WTC11 (cell line): Measurements from ENCODE around the gene DYRK2. TPM values are rescaled to one million over a fixed set of nuclear protein-coding genes. Genes with fewer than 3 reads are reported as not detected.

Experiments
- ATAC-seq: fragments of 200-7000 bp; cut with Tn5 transposase; 2 replicates; pipeline ENCODE4 v1.10.0; 2021; ENCODE audit warnings: mild to moderate bottlenecking, moderate library complexity
- CTCF ChIA-PET: fragments of 300-600 bp; sonication (Branson Sonifier 250); formaldehyde crosslinking; loops from one replicate; lab custom pipeline; 2021; ENCODE audit warnings: antibody characterized with exemption; lab: Charles Lee
- POLR2A ChIA-PET: fragments of 350-600 bp; sonication (Branson Sonifier 250); formaldehyde crosslinking; loops from one replicate; lab custom pipeline; 2021; ENCODE audit warnings: antibody characterized with exemption; lab: Charles Lee
- DNase-seq: peaks from one replicate; pipeline ENCODE4 v3.0.0; 2021; ENCODE audit warnings: low spot score
- H3K27ac Mint-ChIP-seq: 2 replicates; pipeline ENCODE4 v1.8.0; 2021; ENCODE audit warnings: mixed read lengths
- H3K27me3 Mint-ChIP-seq: 2 replicates; pipeline ENCODE4 v1.8.0; 2021; ENCODE audit warnings: low read depth, mild to moderate bottlenecking, moderate library complexity, mixed read lengths
- H3K36me3 Mint-ChIP-seq: 2 replicates; pipeline ENCODE4 v1.8.0; 2021; ENCODE audit warnings: mixed read lengths
- H3K4me1 Mint-ChIP-seq: 2 replicates; pipeline ENCODE4 v1.8.0; 2022; ENCODE audit warnings: mixed read lengths
- H3K4me3 Mint-ChIP-seq: 2 replicates; pipeline ENCODE4 v1.8.0; 2021; ENCODE audit warnings: mild to moderate bottlenecking, moderate library complexity, mixed read lengths
- H3K9me3 Mint-ChIP-seq: 2 replicates; pipeline ENCODE4 v1.8.0; 2021; ENCODE audit warnings: mixed read lengths
- ATF3 ChIP-seq: sonication (generic); formaldehyde crosslinking; conservative IDR thresholded peaks from 2 replicates; pipeline ENCODE4 v1.8.1; 2022; ENCODE audit warnings: mild to moderate bottlenecking, missing genetic modification reagents
- CBFB ChIP-seq: sonication (generic); formaldehyde crosslinking; IDR thresholded peaks from 2 replicates; pipeline ENCODE4 v1.8.1; 2022; ENCODE audit warnings: mild to moderate bottlenecking, low read depth, missing genetic modification reagents
- FOXJ3 ChIP-seq: sonication (generic); formaldehyde crosslinking; IDR thresholded peaks from 2 replicates; pipeline ENCODE4 v1.9.0; 2021; ENCODE audit warnings: missing genetic modification reagents, mild to moderate bottlenecking, borderline replicate concordance
- NFATC4 ChIP-seq: fragments of 250-450 bp; sonication (Bioruptor Pico); IDR thresholded peaks from 2 replicates; pipeline ENCODE4 v1.9.0; 2021; ENCODE audit warnings: mild to moderate bottlenecking
- NR2C2 ChIP-seq: sonication (generic); formaldehyde crosslinking; IDR thresholded peaks from 2 replicates; pipeline ENCODE4 v1.8.0; 2022; ENCODE audit warnings: mild to moderate bottlenecking, missing genetic modification reagents
- PRRX2 ChIP-seq: fragments of 250-450 bp; sonication (Bioruptor Pico); IDR thresholded peaks from 2 replicates; pipeline ENCODE4 v1.8.0; 2021; ENCODE audit warnings: mild to moderate bottlenecking
- RELA ChIP-seq: sonication (generic); formaldehyde crosslinking; IDR thresholded peaks from 2 replicates; pipeline ENCODE4 v1.8.1; 2022; ENCODE audit warnings: missing genetic modification reagents, mild to moderate bottlenecking, borderline replicate concordance
- RORB ChIP-seq: fragments of 250-450 bp; sonication (Bioruptor Pico); IDR thresholded peaks from 2 replicates; pipeline ENCODE4 v1.9.0; 2021; ENCODE audit warnings: mild to moderate bottlenecking
- TEAD4 ChIP-seq: sonication (generic); formaldehyde crosslinking; IDR thresholded peaks from 2 replicates; pipeline ENCODE4 v1.8.0; 2022; ENCODE audit warnings: mild to moderate bottlenecking, missing genetic modification reagents
- USF1 ChIP-seq: sonication (generic); formaldehyde crosslinking; IDR thresholded peaks from 2 replicates; pipeline ENCODE4 v1.8.0; 2022; ENCODE audit warnings: mild to moderate bottlenecking, missing genetic modification reagents
- ZNF219 ChIP-seq: sonication (generic); formaldehyde crosslinking; IDR thresholded peaks from 2 replicates; pipeline ENCODE4 v1.8.0; 2023; ENCODE audit warnings: missing genetic modification reagents, mild to moderate bottlenecking, borderline replicate concordance
- ZNF232 ChIP-seq: sonication (generic); formaldehyde crosslinking; IDR thresholded peaks from 2 replicates; pipeline ENCODE4 v1.8.0; 2022; ENCODE audit warnings: mild to moderate bottlenecking, missing genetic modification reagents
- ZNF396 ChIP-seq: fragments of 250-450 bp; sonication (Bioruptor Pico); IDR thresholded peaks from 2 replicates; pipeline ENCODE4 v1.8.0; 2021; ENCODE audit warnings: mild to moderate bottlenecking, moderate library complexity, borderline replicate concordance
- ZNF416 ChIP-seq: fragments of 250-450 bp; sonication (Bioruptor Pico); IDR thresholded peaks from 2 replicates; pipeline ENCODE4 v1.9.0; 2021; ENCODE audit warnings: mild to moderate bottlenecking, inconsistent platforms
- ZNF423 ChIP-seq: fragments of 250-450 bp; sonication (Bioruptor Pico); IDR thresholded peaks from 2 replicates; pipeline ENCODE4 v2.1.2; 2022; ENCODE audit warnings: mild to moderate bottlenecking, moderate library complexity
- total RNA-seq: library from RNA; stranded (reverse); gene quantifications from 3 replicates; pipeline ENCODE4 v1.2.3, GENCODE V29; 2021
- TF ChIP-seq, protein P1 (sequence below): sonication (generic); formaldehyde crosslinking; IDR thresholded peaks from 2 replicates; pipeline ENCODE4 v1.8.1; 2022; ENCODE audit warnings: mild to moderate bottlenecking, missing genetic modification reagents, moderate library complexity, borderline replicate concordance
- TF ChIP-seq, protein P2 (sequence below): sonication (generic); formaldehyde crosslinking; IDR thresholded peaks from 2 replicates; pipeline ENCODE4 v1.8.0; 2022; ENCODE audit warnings: mild to moderate bottlenecking, missing genetic modification reagents
- TF ChIP-seq, protein P3 (sequence below): sonication (generic); formaldehyde crosslinking; IDR thresholded peaks from 2 replicates; pipeline ENCODE4 v1.8.0; 2023; ENCODE audit warnings: mild to moderate bottlenecking, missing genetic modification reagents
- TF ChIP-seq, protein P4 (sequence below): fragments of 250-450 bp; sonication (Bioruptor Pico); IDR thresholded peaks from 2 replicates; pipeline ENCODE4 v1.9.0; 2021; ENCODE audit warnings: mild to moderate bottlenecking
- TF ChIP-seq, protein P5 (sequence below): sonication (generic); formaldehyde crosslinking; IDR thresholded peaks from 2 replicates; pipeline ENCODE4 v1.8.1; 2023; ENCODE audit warnings: mild to moderate bottlenecking, missing genetic modification reagents, borderline replicate concordance

Gene DYRK2
- total RNA-seq, 1 experiment from 2014 or later = 36.1 TPM

DNA sequence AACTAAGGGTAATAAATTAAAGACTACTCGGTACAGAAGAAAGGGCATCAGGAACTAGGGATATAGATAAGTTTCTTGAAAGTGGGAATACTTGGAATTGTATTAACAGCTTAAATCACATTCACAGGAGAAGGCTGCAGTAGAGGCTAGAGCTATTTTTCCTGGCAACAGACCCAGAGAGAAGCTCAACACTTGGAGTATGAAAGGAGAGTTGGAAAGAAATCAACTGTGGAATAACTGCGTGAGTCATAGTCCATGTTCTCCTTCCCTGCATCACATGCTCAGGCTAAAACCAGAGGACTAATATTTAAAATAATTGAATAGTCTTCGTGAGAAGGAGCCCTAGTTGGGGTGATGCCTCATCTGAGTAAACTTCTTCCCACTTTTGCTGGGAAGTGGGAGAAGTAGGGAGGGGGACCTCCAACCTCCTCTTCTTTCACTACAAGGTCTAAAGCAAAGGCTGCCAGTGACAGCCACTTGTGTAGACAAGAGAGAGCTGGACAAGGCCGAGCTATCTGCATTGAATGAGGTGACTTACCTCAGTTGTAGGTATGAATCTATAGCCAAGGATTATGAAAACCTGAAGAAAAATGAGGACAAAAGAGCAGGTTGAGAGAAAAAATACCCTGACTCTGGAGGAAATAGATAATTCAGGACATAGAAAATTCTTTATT is 32.7 kb downstream of the DYRK2 start (continued):
- TF ChIP-seq USF1 (CRISPR knock-in tag) (no peak), ZNF396 (CRISPR knock-in tag) (no peak), ZNF219 (CRISPR knock-in tag) (no peak), ZNF416 (CRISPR knock-in tag) (no peak), NFATC4 (CRISPR knock-in tag) (no peak), ATF3 (CRISPR knock-in tag) (no peak)

DNA sequence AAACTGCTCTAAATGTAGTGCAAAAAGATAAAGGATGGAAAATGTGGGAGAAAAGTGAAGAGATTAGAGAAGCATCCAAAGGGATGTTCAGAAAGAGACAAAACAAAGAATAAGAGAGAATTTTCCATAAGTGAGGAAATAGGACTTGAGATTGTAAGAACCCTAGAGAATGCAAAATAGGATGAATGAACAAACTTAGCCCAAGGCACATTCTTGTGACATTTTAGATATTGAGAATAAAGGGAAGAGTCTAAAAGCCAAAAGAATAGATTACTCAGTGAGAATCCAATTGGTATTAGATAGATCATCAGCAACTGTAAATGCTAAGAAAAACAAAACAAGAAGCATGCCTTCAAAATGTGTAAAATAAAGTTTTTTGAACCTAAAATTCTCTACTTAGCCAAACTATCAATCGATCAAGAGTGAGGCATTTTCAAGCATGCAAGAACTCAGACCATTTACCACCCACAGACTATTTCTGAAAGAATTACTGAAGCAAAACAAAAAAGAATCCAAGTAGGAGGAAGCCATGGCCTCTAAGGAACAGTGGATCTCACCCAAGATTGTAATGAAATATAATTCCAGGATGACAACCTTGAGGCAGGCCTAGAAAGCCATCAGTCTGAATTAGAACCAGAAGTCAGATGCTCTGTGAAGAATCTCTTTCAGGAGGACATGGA is 33.5 kb downstream of the DYRK2 start:
- ChIA-PET CTCF (no interaction called here), POLR2A (no interaction called here)
- Mint-ChIP-seq H3K4me3 (no peak overlapping the region), H3K4me1 (peaks cover 16% of the 10 kb centered on the region), H3K27ac (no peak overlapping the region), H3K36me3 (peaks cover 4% of the 10 kb centered on the region), H3K27me3 (no peaks in the 10 kb centered on the region), H3K9me3 (peaks cover 4% of the 10 kb centered on the region; the same call in 1 of the 2 replicates)
- no peak for ATAC-seq
- no peak for TF ChIP-seq NFATC4 (CRISPR knock-in tag)
- no peak for TF ChIP-seq RORB (CRISPR knock-in tag)
- TF ChIP-seq RELA (CRISPR knock-in tag) = no peak
- TF ChIP-seq, protein P1, sequence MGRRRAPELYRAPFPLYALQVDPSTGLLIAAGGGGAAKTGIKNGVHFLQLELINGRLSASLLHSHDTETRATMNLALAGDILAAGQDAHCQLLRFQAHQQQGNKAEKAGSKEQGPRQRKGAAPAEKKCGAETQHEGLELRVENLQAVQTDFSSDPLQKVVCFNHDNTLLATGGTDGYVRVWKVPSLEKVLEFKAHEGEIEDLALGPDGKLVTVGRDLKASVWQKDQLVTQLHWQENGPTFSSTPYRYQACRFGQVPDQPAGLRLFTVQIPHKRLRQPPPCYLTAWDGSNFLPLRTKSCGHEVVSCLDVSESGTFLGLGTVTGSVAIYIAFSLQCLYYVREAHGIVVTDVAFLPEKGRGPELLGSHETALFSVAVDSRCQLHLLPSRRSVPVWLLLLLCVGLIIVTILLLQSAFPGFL (CRISPR knock-in tag) = no peak
- no peak for TF ChIP-seq ZNF232 (CRISPR knock-in tag)
- TF ChIP-seq, protein P2, sequence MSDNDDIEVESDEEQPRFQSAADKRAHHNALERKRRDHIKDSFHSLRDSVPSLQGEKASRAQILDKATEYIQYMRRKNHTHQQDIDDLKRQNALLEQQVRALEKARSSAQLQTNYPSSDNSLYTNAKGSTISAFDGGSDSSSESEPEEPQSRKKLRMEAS (CRISPR knock-in tag) = no peak
- TF ChIP-seq NR2C2 (CRISPR knock-in tag) = no peak
- DNase-seq = no peak

- DNase-seq = no peak
- Mint-ChIP-seq H3K4me3 (no peak overlapping the region), H3K9me3 (peaks cover 9% of the 10 kb centered on the region), H3K4me1 (peaks cover 6% of the 10 kb centered on the region), H3K27me3 (no peaks in the 10 kb centered on the region), H3K36me3 (no peaks in the 10 kb centered on the region), H3K27ac (no peak overlapping the region)
- ChIA-PET POLR2A (no interaction called here), CTCF (no interaction called here)
- no peak for ATAC-seq
- no peak for TF ChIP-seq CBFB
- TF ChIP-seq FOXJ3 (CRISPR knock-in tag) = no peak
- no peak for TF ChIP-seq ZNF423 (CRISPR knock-in tag)
- TF ChIP-seq, protein P3, sequence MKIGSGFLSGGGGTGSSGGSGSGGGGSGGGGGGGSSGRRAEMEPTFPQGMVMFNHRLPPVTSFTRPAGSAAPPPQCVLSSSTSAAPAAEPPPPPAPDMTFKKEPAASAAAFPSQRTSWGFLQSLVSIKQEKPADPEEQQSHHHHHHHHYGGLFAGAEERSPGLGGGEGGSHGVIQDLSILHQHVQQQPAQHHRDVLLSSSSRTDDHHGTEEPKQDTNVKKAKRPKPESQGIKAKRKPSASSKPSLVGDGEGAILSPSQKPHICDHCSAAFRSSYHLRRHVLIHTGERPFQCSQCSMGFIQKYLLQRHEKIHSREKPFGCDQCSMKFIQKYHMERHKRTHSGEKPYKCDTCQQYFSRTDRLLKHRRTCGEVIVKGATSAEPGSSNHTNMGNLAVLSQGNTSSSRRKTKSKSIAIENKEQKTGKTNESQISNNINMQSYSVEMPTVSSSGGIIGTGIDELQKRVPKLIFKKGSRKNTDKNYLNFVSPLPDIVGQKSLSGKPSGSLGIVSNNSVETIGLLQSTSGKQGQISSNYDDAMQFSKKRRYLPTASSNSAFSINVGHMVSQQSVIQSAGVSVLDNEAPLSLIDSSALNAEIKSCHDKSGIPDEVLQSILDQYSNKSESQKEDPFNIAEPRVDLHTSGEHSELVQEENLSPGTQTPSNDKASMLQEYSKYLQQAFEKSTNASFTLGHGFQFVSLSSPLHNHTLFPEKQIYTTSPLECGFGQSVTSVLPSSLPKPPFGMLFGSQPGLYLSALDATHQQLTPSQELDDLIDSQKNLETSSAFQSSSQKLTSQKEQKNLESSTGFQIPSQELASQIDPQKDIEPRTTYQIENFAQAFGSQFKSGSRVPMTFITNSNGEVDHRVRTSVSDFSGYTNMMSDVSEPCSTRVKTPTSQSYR = no peak
- TF ChIP-seq, protein P4, sequence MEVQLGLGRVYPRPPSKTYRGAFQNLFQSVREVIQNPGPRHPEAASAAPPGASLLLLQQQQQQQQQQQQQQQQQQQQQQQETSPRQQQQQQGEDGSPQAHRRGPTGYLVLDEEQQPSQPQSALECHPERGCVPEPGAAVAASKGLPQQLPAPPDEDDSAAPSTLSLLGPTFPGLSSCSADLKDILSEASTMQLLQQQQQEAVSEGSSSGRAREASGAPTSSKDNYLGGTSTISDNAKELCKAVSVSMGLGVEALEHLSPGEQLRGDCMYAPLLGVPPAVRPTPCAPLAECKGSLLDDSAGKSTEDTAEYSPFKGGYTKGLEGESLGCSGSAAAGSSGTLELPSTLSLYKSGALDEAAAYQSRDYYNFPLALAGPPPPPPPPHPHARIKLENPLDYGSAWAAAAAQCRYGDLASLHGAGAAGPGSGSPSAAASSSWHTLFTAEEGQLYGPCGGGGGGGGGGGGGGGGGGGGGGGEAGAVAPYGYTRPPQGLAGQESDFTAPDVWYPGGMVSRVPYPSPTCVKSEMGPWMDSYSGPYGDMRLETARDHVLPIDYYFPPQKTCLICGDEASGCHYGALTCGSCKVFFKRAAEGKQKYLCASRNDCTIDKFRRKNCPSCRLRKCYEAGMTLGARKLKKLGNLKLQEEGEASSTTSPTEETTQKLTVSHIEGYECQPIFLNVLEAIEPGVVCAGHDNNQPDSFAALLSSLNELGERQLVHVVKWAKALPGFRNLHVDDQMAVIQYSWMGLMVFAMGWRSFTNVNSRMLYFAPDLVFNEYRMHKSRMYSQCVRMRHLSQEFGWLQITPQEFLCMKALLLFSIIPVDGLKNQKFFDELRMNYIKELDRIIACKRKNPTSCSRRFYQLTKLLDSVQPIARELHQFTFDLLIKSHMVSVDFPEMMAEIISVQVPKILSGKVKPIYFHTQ (CRISPR knock-in tag) = no peak
- no peak for TF ChIP-seq ATF3 (CRISPR knock-in tag)
- no peak for TF ChIP-seq TEAD4
- no peak for TF ChIP-seq ZNF219 (CRISPR knock-in tag)
- no peak for TF ChIP-seq PRRX2 (CRISPR knock-in tag)
- TF ChIP-seq, protein P5, sequence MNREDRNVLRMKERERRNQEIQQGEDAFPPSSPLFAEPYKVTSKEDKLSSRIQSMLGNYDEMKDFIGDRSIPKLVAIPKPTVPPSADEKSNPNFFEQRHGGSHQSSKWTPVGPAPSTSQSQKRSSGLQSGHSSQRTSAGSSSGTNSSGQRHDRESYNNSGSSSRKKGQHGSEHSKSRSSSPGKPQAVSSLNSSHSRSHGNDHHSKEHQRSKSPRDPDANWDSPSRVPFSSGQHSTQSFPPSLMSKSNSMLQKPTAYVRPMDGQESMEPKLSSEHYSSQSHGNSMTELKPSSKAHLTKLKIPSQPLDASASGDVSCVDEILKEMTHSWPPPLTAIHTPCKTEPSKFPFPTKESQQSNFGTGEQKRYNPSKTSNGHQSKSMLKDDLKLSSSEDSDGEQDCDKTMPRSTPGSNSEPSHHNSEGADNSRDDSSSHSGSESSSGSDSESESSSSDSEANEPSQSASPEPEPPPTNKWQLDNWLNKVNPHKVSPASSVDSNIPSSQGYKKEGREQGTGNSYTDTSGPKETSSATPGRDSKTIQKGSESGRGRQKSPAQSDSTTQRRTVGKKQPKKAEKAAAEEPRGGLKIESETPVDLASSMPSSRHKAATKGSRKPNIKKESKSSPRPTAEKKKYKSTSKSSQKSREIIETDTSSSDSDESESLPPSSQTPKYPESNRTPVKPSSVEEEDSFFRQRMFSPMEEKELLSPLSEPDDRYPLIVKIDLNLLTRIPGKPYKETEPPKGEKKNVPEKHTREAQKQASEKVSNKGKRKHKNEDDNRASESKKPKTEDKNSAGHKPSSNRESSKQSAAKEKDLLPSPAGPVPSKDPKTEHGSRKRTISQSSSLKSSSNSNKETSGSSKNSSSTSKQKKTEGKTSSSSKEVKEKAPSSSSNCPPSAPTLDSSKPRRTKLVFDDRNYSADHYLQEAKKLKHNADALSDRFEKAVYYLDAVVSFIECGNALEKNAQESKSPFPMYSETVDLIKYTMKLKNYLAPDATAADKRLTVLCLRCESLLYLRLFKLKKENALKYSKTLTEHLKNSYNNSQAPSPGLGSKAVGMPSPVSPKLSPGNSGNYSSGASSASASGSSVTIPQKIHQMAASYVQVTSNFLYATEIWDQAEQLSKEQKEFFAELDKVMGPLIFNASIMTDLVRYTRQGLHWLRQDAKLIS = no peak
Measured at GRCh38 chr12:67689385-67689784, 40.8 kb downstream of the DYRK2 start.
